ENCODE measurements around the gene PRPF8.
"Not testable (repeated sequence)": the region's sequence is repeated elsewhere in the genome, so short reads cannot be mapped to it uniquely, and the experiment has no call there.

- TF ChIP-seq CTCF (IDR thresholded peaks at IDR 0.05 in 2 of 3, conservative IDR thresholded peaks at IDR 0.05 in 1 of 3; ENCODE audit: control insufficient read depth in 2 of 3, extremely low read depth in 1 of 3, insufficient read depth in 1 of 3, low read depth in 3 of 3, low read length in 3 of 3); IRF3 (IDR thresholded peaks at IDR 0.05); ETV6 (conservative IDR thresholded peaks at IDR 0.05 in 1 of 2, IDR thresholded peaks at IDR 0.05 in 1 of 2; ENCODE audit: borderline replicate concordance in 1 of 2, low read depth in 1 of 2); BRCA1 (IDR thresholded peaks at IDR 0.05; ENCODE audit: low read depth, low read length); NKRF (conservative IDR thresholded peaks at IDR 0.05): not testable (repeated sequence)
These were observed 15.2 kb upstream of the PRPF8 start for GRCh38 chr17:1699891-1700290.
